ENCODE measurements around the gene MCOLN3. TPM values are rescaled to one million over a fixed set of nuclear protein-coding genes. Genes with fewer than 3 reads are reported as not detected.
"Not testable (repeated sequence)": the region's sequence is repeated elsewhere in the genome, so short reads cannot be mapped to it uniquely, and the experiment has no call there.

The MCOLN3 gene
- total RNA-seq, 1 experiment from 2014 or later: 14.2 TPM

DNA sequence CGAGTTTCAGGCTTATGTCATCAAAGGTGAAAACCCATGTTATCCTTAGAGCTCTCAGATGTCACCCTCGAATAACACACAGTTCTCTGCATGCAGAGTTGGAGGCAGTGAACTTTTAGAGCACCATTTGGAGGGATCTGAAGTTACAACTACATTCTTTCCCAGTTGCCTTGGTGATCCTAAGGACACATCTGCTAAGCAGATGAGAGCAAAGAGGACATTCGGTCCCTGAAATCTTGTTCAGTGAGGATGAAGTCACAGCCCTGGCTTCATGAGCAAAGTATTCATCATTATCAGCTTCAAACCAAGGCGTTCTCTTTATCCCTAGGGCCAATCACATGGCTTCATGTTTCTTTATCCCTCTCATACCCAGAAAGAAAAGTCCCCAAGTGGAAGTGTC, 28.3 kb downstream of the MCOLN3 start:
- no TSS peak for BruUV-seq (replicated peaks)
- intact Hi-C loops (cut with micrococcal nuclease; ENCODE audit: unreplicated experiment) (no loop called here), in situ Hi-C loops (cut with HindIII; ENCODE audit: low pct_unique_long_range_greater_than_20kb, low sequenced_read_pairs) (no loop called here)
- H3K36me3 ChIP-seq (ENCODE audit: control insufficient read depth, insufficient read depth, low read length): no peaks in the 10 kb centered on the region
- no peaks in the 10 kb centered on the region for H3K27me3 ChIP-seq (ENCODE audit: control insufficient read depth, insufficient read depth, low read length)
- no peak for DNase-seq (ENCODE audit: low read depth, low spot score)
- H3K4me3 ChIP-seq (ENCODE audit: low read depth in 2 of 2, low read length in 2 of 2): no peak overlapping the region
- H3K4me1 ChIP-seq (ENCODE audit: control insufficient read depth, insufficient read depth, low read length): no peaks in the 10 kb centered on the region
- no peaks in the 10 kb centered on the region for H3K9me3 ChIP-seq (ENCODE audit: control insufficient read depth, insufficient read depth, low read depth, low read length)
- no peak for ATAC-seq
- ChIA-PET POLR2A (no interaction called here), CTCF (no interaction called here)
- no peak overlapping the region for H3K27ac ChIP-seq (ENCODE audit: low read length)
- TF ChIP-seq TCF7L2 (IDR thresholded peaks at IDR 0.05; ENCODE audit: low read depth, low read length): no peak
- TF ChIP-seq, protein P1, sequence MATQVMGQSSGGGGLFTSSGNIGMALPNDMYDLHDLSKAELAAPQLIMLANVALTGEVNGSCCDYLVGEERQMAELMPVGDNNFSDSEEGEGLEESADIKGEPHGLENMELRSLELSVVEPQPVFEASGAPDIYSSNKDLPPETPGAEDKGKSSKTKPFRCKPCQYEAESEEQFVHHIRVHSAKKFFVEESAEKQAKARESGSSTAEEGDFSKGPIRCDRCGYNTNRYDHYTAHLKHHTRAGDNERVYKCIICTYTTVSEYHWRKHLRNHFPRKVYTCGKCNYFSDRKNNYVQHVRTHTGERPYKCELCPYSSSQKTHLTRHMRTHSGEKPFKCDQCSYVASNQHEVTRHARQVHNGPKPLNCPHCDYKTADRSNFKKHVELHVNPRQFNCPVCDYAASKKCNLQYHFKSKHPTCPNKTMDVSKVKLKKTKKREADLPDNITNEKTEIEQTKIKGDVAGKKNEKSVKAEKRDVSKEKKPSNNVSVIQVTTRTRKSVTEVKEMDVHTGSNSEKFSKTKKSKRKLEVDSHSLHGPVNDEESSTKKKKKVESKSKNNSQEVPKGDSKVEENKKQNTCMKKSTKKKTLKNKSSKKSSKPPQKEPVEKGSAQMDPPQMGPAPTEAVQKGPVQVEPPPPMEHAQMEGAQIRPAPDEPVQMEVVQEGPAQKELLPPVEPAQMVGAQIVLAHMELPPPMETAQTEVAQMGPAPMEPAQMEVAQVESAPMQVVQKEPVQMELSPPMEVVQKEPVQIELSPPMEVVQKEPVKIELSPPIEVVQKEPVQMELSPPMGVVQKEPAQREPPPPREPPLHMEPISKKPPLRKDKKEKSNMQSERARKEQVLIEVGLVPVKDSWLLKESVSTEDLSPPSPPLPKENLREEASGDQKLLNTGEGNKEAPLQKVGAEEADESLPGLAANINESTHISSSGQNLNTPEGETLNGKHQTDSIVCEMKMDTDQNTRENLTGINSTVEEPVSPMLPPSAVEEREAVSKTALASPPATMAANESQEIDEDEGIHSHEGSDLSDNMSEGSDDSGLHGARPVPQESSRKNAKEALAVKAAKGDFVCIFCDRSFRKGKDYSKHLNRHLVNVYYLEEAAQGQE (IDR thresholded peaks at IDR 0.05; ENCODE audit: insufficient read depth in 1 of 2, low read depth in 2 of 2, low read length in 1 of 2): no peak
- no peak for TF ChIP-seq POLR2AphosphoS5 (IDR thresholded peaks at IDR 0.05; ENCODE audit: low read depth, low read length)
- TF ChIP-seq, protein P2, sequence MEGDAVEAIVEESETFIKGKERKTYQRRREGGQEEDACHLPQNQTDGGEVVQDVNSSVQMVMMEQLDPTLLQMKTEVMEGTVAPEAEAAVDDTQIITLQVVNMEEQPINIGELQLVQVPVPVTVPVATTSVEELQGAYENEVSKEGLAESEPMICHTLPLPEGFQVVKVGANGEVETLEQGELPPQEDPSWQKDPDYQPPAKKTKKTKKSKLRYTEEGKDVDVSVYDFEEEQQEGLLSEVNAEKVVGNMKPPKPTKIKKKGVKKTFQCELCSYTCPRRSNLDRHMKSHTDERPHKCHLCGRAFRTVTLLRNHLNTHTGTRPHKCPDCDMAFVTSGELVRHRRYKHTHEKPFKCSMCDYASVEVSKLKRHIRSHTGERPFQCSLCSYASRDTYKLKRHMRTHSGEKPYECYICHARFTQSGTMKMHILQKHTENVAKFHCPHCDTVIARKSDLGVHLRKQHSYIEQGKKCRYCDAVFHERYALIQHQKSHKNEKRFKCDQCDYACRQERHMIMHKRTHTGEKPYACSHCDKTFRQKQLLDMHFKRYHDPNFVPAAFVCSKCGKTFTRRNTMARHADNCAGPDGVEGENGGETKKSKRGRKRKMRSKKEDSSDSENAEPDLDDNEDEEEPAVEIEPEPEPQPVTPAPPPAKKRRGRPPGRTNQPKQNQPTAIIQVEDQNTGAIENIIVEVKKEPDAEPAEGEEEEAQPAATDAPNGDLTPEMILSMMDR (IDR thresholded peaks at IDR 0.05): no peak

GRCh38 chr1:85015826-85016225, 32.5 kb downstream of the MCOLN3 start:
- intact Hi-C loops (cut with micrococcal nuclease; ENCODE audit: unreplicated experiment): no loop called here
- H3K27me3 ChIP-seq (ENCODE audit: control insufficient read depth, insufficient read depth, low read length): peaks cover 5% of the 10 kb centered on the region; the same call in 1 of the 2 replicates
- H3K4me3 ChIP-seq (ENCODE audit: low read depth in 2 of 2, low read length in 2 of 2): no peak overlapping the region
- H3K27ac ChIP-seq (ENCODE audit: low read length): no peak overlapping the region
- H3K9me3 ChIP-seq (ENCODE audit: control insufficient read depth, insufficient read depth, low read depth, low read length): no peaks in the 10 kb centered on the region
- H3K4me1 ChIP-seq (ENCODE audit: control insufficient read depth, insufficient read depth, low read length): no peaks in the 10 kb centered on the region
- no peak for DNase-seq (ENCODE audit: low read depth, low spot score)
- ChIA-PET CTCF (no interaction called here), POLR2A (no interaction called here)
- H3K36me3 ChIP-seq (ENCODE audit: control insufficient read depth, insufficient read depth, low read length): no peaks in the 10 kb centered on the region
- no TSS peak for BruUV-seq (replicated peaks)
- TF ChIP-seq SIN3A (IDR thresholded peaks at IDR 0.05; ENCODE audit: borderline replicate concordance, insufficient read depth, low read depth, low read length) (no peak), TCF7L2 (IDR thresholded peaks at IDR 0.05; ENCODE audit: low read depth, low read length) (no peak)
- TF ChIP-seq, protein P1 (IDR thresholded peaks at IDR 0.05; ENCODE audit: insufficient read depth in 1 of 2, low read depth in 2 of 2, low read length in 1 of 2): no peak
- no peak for ATAC-seq
- in situ Hi-C loops (cut with HindIII; ENCODE audit: low pct_unique_long_range_greater_than_20kb, low sequenced_read_pairs): no loop called here

GRCh38 chr1:85005641-85006040, 42.7 kb downstream of the MCOLN3 start:
- in situ Hi-C loops (cut with HindIII; ENCODE audit: low pct_unique_long_range_greater_than_20kb, low sequenced_read_pairs); H3K27ac ChIP-seq (ENCODE audit: low read length); intact Hi-C loops (cut with micrococcal nuclease; ENCODE audit: unreplicated experiment); BruUV-seq (replicated peaks); H3K4me1 ChIP-seq (ENCODE audit: control insufficient read depth, insufficient read depth, low read length); DNase-seq (ENCODE audit: low read depth, low spot score); ATAC-seq; H3K9me3 ChIP-seq (ENCODE audit: control insufficient read depth, insufficient read depth, low read depth, low read length); CTCF ChIA-PET; H3K36me3 ChIP-seq (ENCODE audit: control insufficient read depth, insufficient read depth, low read length); H3K4me3 ChIP-seq (ENCODE audit: low read depth in 2 of 2, low read length in 2 of 2): not testable (repeated sequence)
- POLR2A ChIA-PET: interaction anchor here (0.7 kb wide), 1 partner anchor 102 kb away, joined by 6 read pairs; no protein-coding TSS in a partner anchor
- peaks cover 12% of the 10 kb centered on the region for H3K27me3 ChIP-seq (ENCODE audit: control insufficient read depth, insufficient read depth, low read length)
